CD4-positive, alpha-beta T cell (primary cell): ENCODE measurements around the gene INPP5B. TPM values are rescaled to one million over a fixed set of nuclear protein-coding genes. Genes with fewer than 3 reads are reported as not detected.

ENCODE experiments used
- ATAC-seq: fragments of 200-7000 bp; cut with Tn5 transposase; one replicate; pipeline ENCODE4 v1.10.0; 2022; ENCODE audit warnings: mild to moderate bottlenecking; ENCODE audit not compliant: poor library complexity
- CTCF ChIA-PET: fragments of 350-600 bp; sonication (Branson Sonifier 250); formaldehyde crosslinking; loops from one replicate; lab custom pipeline; 2021; ENCODE audit warnings: antibody characterized with exemption, inconsistent platforms; lab: Charles Lee
- POLR2A ChIA-PET: fragments of 350-600 bp; sonication (Branson Sonifier 250); formaldehyde crosslinking; loops from one replicate; lab custom pipeline; 2021; ENCODE audit warnings: antibody characterized with exemption, inconsistent platforms; lab: Charles Lee
- DNase-seq, 14 experiments: peaks; one replicate each; pipeline ENCODE4 v3.0.0-alpha.2; 2013 to 2020; ENCODE audit warnings: mixed read lengths in 2 of 14
- H3K27ac ChIP-seq, 2 donors: one replicate each; pipeline versions ENCODE4 v1.5.1 to v1.7.0; 2013; ENCODE audit warnings: low read length in 2 of 2, low read depth in 1 of 2, mild to moderate bottlenecking in 1 of 2
- H3K27me3 ChIP-seq, 2 experiments: 1 replicate in 1 of 2; 2 replicates in 1 of 2; pipeline versions ENCODE4 v1.6.1 to v1.7.0; 2013; ENCODE audit warnings: low read length in 2 of 2, control low read depth in 1 of 2, mild to moderate bottlenecking in 1 of 2, moderate library complexity in 1 of 2; ENCODE audit not compliant: insufficient read depth in 2 of 2, control insufficient read depth in 1 of 2
- H3K36me3 ChIP-seq: one replicate; pipeline ENCODE4 v1.6.1; 2013; ENCODE audit warnings: low read length, control low read depth; ENCODE audit not compliant: insufficient read depth
- H3K4me1 ChIP-seq: one replicate; pipeline ENCODE4 v1.6.1; 2013; ENCODE audit warnings: low read length, control low read depth; ENCODE audit not compliant: insufficient read depth
- H3K4me3 ChIP-seq: one replicate; pipeline ENCODE4 v1.5.1; 2013; ENCODE audit warnings: mild to moderate bottlenecking, low read length, moderate library complexity
- H3K9me3 ChIP-seq, 2 experiments: 1 replicate in 1 of 2; 2 replicates in 1 of 2; pipeline versions ENCODE4 v1.6.1 to v1.7.0; 2013; ENCODE audit warnings: low read length in 2 of 2, mild to moderate bottlenecking in 2 of 2, control low read depth in 1 of 2, moderate library complexity in 1 of 2; ENCODE audit not compliant: control insufficient read depth in 1 of 2, insufficient read depth in 1 of 2
- H3K27ac Mint-ChIP-seq: one replicate; pipeline ENCODE4 v1.8.0; 2020; ENCODE audit warnings: mixed read lengths
- H3K27me3 Mint-ChIP-seq: one replicate; pipeline ENCODE4 v1.8.0; 2021; ENCODE audit warnings: mixed read lengths
- H3K36me3 Mint-ChIP-seq: one replicate; pipeline ENCODE4 v1.8.0; 2021; ENCODE audit warnings: low read depth, mixed read lengths
- H3K4me1 Mint-ChIP-seq: one replicate; pipeline ENCODE4 v1.8.0; 2021; ENCODE audit warnings: low read depth, mixed read lengths
- H3K4me3 Mint-ChIP-seq: one replicate; pipeline ENCODE4 v1.8.0; 2020; ENCODE audit warnings: mild to moderate bottlenecking, mixed read lengths
- H3K9me3 Mint-ChIP-seq: one replicate; pipeline ENCODE4 v1.8.0; 2020; ENCODE audit warnings: mixed read lengths
- intact Hi-C, 2 experiments: fragments of 100-400 bp; cut with DNase I in 1 of 2; cut with micrococcal nuclease in 1 of 2; formaldehyde crosslinking; loops; one replicate each; pipeline versions ENCODE4 v1.15.1 to v1.9.0; 2023 to 2025; cut with DNase I, micrococcal nuclease
- total RNA-seq, 174 experiments: library from RNA in 2 of 174; stranded (reverse) in 2 of 174; gene quantifications; one replicate each; pipeline ENCODE4 v1.2.3 and lab custom pipeline; 2021 to 2026
- TF ChIP-seq, protein P1 (sequence below): fragments of 200-600 bp; IDR thresholded peaks from one replicate; pipeline ENCODE4 v1.8.0; 2022; ENCODE audit warnings: antibody characterized with exemption, mild to moderate bottlenecking

The INPP5B gene
- total RNA-seq, 2 experiments from 2014 or later = 11.7 to 12.7 TPM

DNA sequence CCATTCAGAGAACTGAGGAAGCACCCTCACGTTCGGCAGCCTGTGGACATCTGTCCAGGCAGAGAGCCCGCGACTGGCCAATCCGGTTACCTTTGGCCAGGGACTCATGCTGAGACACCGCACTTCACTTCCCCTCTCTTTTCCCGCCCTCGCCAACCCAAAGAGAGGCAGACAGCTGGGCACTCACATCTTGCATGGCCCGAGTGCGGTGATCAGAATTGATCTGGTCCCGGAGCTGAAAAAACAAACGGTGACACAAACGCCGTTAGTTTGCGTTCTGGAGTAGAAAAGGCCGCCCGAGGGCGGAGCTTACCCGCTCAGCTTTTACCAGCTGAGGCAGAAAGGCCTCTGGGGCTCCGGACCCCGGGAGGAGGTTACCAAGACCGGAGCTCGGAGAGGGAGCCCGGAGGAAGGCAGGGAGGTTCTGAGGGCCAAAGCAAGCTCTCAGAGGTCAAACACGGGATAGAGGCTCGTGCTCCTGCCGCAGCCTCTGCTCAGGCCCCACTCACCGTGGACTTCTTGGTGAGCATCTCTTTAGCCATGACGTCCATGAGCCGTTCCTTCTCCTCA, 42.6 kb upstream of the INPP5B start:
- no peaks in the 10 kb centered on the region for H3K9me3 Mint-ChIP-seq
- TF ChIP-seq, protein P1, sequence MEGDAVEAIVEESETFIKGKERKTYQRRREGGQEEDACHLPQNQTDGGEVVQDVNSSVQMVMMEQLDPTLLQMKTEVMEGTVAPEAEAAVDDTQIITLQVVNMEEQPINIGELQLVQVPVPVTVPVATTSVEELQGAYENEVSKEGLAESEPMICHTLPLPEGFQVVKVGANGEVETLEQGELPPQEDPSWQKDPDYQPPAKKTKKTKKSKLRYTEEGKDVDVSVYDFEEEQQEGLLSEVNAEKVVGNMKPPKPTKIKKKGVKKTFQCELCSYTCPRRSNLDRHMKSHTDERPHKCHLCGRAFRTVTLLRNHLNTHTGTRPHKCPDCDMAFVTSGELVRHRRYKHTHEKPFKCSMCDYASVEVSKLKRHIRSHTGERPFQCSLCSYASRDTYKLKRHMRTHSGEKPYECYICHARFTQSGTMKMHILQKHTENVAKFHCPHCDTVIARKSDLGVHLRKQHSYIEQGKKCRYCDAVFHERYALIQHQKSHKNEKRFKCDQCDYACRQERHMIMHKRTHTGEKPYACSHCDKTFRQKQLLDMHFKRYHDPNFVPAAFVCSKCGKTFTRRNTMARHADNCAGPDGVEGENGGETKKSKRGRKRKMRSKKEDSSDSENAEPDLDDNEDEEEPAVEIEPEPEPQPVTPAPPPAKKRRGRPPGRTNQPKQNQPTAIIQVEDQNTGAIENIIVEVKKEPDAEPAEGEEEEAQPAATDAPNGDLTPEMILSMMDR = no peak
- ChIA-PET CTCF (interaction anchor here (0.9 to 2.7 kb wide), 6 partner anchors 11 to 299 kb away, joined by 3 to 16 read pairs (median 5); partner anchors contain the start of gene UTP11), POLR2A (interaction anchor here (0.5 to 2.0 kb wide), 6 partner anchors 9 to 475 kb away, joined by 3 to 9 read pairs (median 3); partner anchors contain the start of genes MEAF6 and UTP11)
- H3K27ac Mint-ChIP-seq = peak overlapping the region; percentile 79
- Histone ChIP-seq H3K9me3 (no peaks in the 10 kb centered on the region), H3K4me3 (peak overlapping the region; percentile 100), H3K36me3 (peaks cover 33% of the 10 kb centered on the region), H3K27ac (peak overlapping the region; percentile 64 to 72), H3K4me1 (peaks cover 27% of the 10 kb centered on the region), H3K27me3 (no peaks in the 10 kb centered on the region)
- H3K4me3 Mint-ChIP-seq = peak overlapping the region; percentile 100
- ATAC-seq = peak; percentile 50
- H3K4me1 Mint-ChIP-seq = peaks cover 28% of the 10 kb centered on the region
- DNase-seq = peak in 11 of 14 experiments; percentile 22 to 66 (median 35)
- H3K36me3 Mint-ChIP-seq = peaks cover 44% of the 10 kb centered on the region
- intact Hi-C loops = loop anchor here in 1 of 2 experiments (2.0 to 5.0 kb wide), 3 partner anchors 42 to 183 kb away; partner anchors contain the start of genes C1orf122 and INPP5B
- no peaks in the 10 kb centered on the region for H3K27me3 Mint-ChIP-seq

DNA sequence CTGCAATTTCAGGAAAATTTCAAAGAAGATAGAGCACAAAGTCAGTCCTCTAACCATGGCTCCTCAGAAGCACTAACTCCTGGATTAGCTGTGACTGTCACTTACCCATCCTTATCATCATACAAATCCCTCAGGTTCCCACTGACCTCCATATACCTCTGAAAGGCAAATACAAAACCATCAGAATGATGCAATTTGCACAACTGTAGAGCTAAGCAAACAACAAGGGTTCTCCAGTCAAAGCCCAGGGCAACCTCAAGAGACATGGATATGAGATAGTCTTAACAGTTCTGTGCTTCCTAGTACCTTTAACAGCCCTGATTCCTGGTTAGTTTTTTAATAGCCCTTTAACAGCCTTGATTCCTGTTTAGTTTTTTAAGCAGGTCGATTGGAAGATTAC, 40.8 kb upstream of the INPP5B start:
- Histone ChIP-seq H3K36me3 (peaks cover 49% of the 10 kb centered on the region), H3K4me1 (peaks cover 22% of the 10 kb centered on the region), H3K4me3 (no peak overlapping the region), H3K27ac (no peak overlapping the region), H3K27me3 (no peaks in the 10 kb centered on the region), H3K9me3 (no peaks in the 10 kb centered on the region)
- H3K27me3 Mint-ChIP-seq = no peaks in the 10 kb centered on the region
- no peak overlapping the region for H3K27ac Mint-ChIP-seq
- peaks cover 58% of the 10 kb centered on the region for H3K36me3 Mint-ChIP-seq
- POLR2A ChIA-PET = interaction anchor here (0.8 kb wide), 1 partner anchor 39 kb away, joined by 3 read pairs; no protein-coding TSS in a partner anchor
- ATAC-seq = no peak
- CTCF ChIA-PET = no interaction called here
- H3K9me3 Mint-ChIP-seq = no peaks in the 10 kb centered on the region
- no peak for DNase-seq
- H3K4me1 Mint-ChIP-seq = peaks cover 28% of the 10 kb centered on the region
- TF ChIP-seq, protein P1 = no peak
- intact Hi-C loops = loop anchor here in 1 of 2 experiments (2.0 to 5.0 kb wide), 3 partner anchors 40 to 181 kb away; partner anchors contain the start of genes C1orf122 and INPP5B
- peak overlapping the region; percentile 100 for H3K4me3 Mint-ChIP-seq

- ChIA-PET CTCF (no interaction called here), POLR2A (no interaction called here)
- Histone ChIP-seq H3K36me3 (peaks cover 88% of the 10 kb centered on the region), H3K27ac (no peak overlapping the region), H3K4me3 (no peak overlapping the region), H3K9me3 (no peaks in the 10 kb centered on the region), H3K27me3 (no peaks in the 10 kb centered on the region), H3K4me1 (peaks cover 3% of the 10 kb centered on the region)
- H3K27me3 Mint-ChIP-seq = no peaks in the 10 kb centered on the region
- DNase-seq = no peak
- H3K4me1 Mint-ChIP-seq = peaks cover 12% of the 10 kb centered on the region
- no peak overlapping the region for H3K4me3 Mint-ChIP-seq
- no peaks in the 10 kb centered on the region for H3K9me3 Mint-ChIP-seq
- intact Hi-C loops = no loop called here
- peaks cover 90% of the 10 kb centered on the region for H3K36me3 Mint-ChIP-seq
- H3K27ac Mint-ChIP-seq = no peak overlapping the region
- TF ChIP-seq, protein P1 = no peak
- no peak for ATAC-seq
Observed at GRCh38 chr1:37983546-37983945, 36.7 kb upstream of the INPP5B start.
